HepG2 (cell line): ENCODE data around the gene HAO2. TPM values are rescaled to one million over a fixed set of nuclear protein-coding genes. Genes with fewer than 3 reads are reported as not detected.

Source experiments
- ATAC-seq: fragments of 200-7000 bp; cut with Tn5 transposase; 3 replicates; pipeline ENCODE4 v1.9.1; 2020; ENCODE audit warnings: mild to moderate bottlenecking, moderate library complexity
- BruUV-seq: library from RNA; stranded (reverse); fragments of 400-500 nt; replicated peaks from 2 replicates; lab custom pipeline; 2021; lab: Mats Ljungman, UMichigan
- CTCF ChIA-PET: fragments of 300-600 bp; formaldehyde crosslinking; extraction: SDS; loops from one replicate; lab custom pipeline; 2021; ENCODE audit warnings: low total read pairs, inconsistent platforms, low intra/inter-chr PET ratio; lab: Yijun Ruan, JAX
- POLR2A ChIA-PET: fragments of 350-600 bp; sonication (Branson Sonifier 250); formaldehyde crosslinking; loops from one replicate; lab custom pipeline; 2020; ENCODE audit warnings: antibody characterized with exemption, inconsistent platforms; lab: Yijun Ruan, JAX
- DNase-seq: peaks from one replicate; pipeline ENCODE4 v3.0.0-alpha.2; 2015; ENCODE audit warnings: low spot score
- FAIRE-seq: peaks from 3 replicates; lab custom pipeline; 2011; peaks lifted over from hg19 to GRCh38; lab: Jason Lieb, UNC
- H2AFZ ChIP-seq: one replicate; pipeline ENCODE4 v1.6.1; 2011; ENCODE audit warnings: low read length, inconsistent platforms
- H3K27ac ChIP-seq: fragments of 300-600 bp; 3 replicates; pipeline ENCODE4 v1.8.0; 2011; ENCODE audit warnings: mixed run types, mild to moderate bottlenecking, mixed read lengths, low read length, inconsistent platforms; ENCODE audit not compliant: insufficient read depth; ENCODE audit errors: extremely low read length
- H3K27me3 ChIP-seq, 2 experiments: fragments of 200-600 bp in 1 of 2; 2 replicates in 1 of 2; 3 replicates in 1 of 2; pipeline versions ENCODE4 v1.6.0 to v1.8.0; 2011; ENCODE audit warnings: low read length in 2 of 2, mild to moderate bottlenecking in 2 of 2, moderate library complexity in 2 of 2, inconsistent platforms in 1 of 2; ENCODE audit not compliant: insufficient read depth in 2 of 2, control insufficient read depth in 1 of 2
- H3K36me3 ChIP-seq, 2 experiments: fragments of 200-600 bp in 1 of 2; replicated peaks in 1 of 2; 2 replicates in 1 of 2; 3 replicates in 1 of 2; pipeline versions ENCODE4 v1.5.1 to v1.8.0; 2011; ENCODE audit warnings: low read length in 2 of 2, inconsistent platforms in 1 of 2; ENCODE audit not compliant: insufficient read depth in 2 of 2, control insufficient read depth in 1 of 2
- H3K4me1 ChIP-seq: 2 replicates; pipeline ENCODE4 v1.5.1; 2012; ENCODE audit warnings: low read length, inconsistent platforms; ENCODE audit not compliant: insufficient read depth
- H3K4me2 ChIP-seq: 2 replicates; pipeline ENCODE4 v1.6.0; 2011; ENCODE audit warnings: low read depth, low read length, inconsistent platforms
- H3K4me3 ChIP-seq, 3 experiments: fragments of 200-600 bp in 1 of 3; sonication (generic), shearing (Covaris generic) in 1 of 3; replicated peaks in 1 of 3; 2 replicates each; pipeline ENCODE4 v1.5.1; 2011 to 2016; ENCODE audit warnings: low read length in 3 of 3, inconsistent platforms in 2 of 3, low read depth in 2 of 3, mild to moderate bottlenecking in 2 of 3, control low read depth in 1 of 3, mixed read lengths in 1 of 3; ENCODE audit not compliant: insufficient read depth in 1 of 3
- H3K79me2 ChIP-seq: one replicate; pipeline ENCODE4 v1.6.1; 2011; ENCODE audit warnings: low read length, inconsistent platforms; ENCODE audit not compliant: insufficient read depth
- H3K9ac ChIP-seq: 2 replicates; pipeline ENCODE4 v1.6.0; 2011; ENCODE audit warnings: mild to moderate bottlenecking, low read depth, low read length, inconsistent platforms; ENCODE audit not compliant: insufficient read depth
- H3K9me3 ChIP-seq: 2 replicates; pipeline ENCODE4 v1.5.1; 2012; ENCODE audit warnings: mild to moderate bottlenecking, low read length
- H4K20me1 ChIP-seq: 2 replicates; pipeline ENCODE4 v1.6.0; 2011; ENCODE audit warnings: inconsistent platforms, mild to moderate bottlenecking, low read length, moderate library complexity; ENCODE audit not compliant: insufficient read depth
- DNMT1 ChIP-seq: sonication (generic); formaldehyde crosslinking; IDR thresholded peaks from 2 replicates; pipeline ENCODE4 v1.5.1; 2020; ENCODE audit warnings: mild to moderate bottlenecking, missing genetic modification reagents
- ELF1 ChIP-seq: sonication (generic); formaldehyde crosslinking; IDR thresholded peaks from 2 replicates; pipeline ENCODE4 v1.4.0; 2020; ENCODE audit warnings: missing genetic modification reagents
- FOXP4 ChIP-seq: sonication (generic); formaldehyde crosslinking; IDR thresholded peaks from 2 replicates; pipeline ENCODE4 v1.4.0; 2020; ENCODE audit warnings: missing genetic modification reagents
- GLMP ChIP-seq: sonication (generic); formaldehyde crosslinking; IDR thresholded peaks from 2 replicates; pipeline ENCODE4 v1.9.0; 2021; ENCODE audit warnings: missing genetic modification reagents, mild to moderate bottlenecking, borderline replicate concordance
- IRF2 ChIP-seq: IDR thresholded peaks from 2 replicates; pipeline ENCODE4 v1.6.1; 2018; ENCODE audit warnings: missing genetic modification reagents, missing compliant biosample characterization
- MBD4 ChIP-seq: IDR thresholded peaks from 2 replicates; pipeline ENCODE4 v1.6.1; 2012; ENCODE audit warnings: low read length, inconsistent platforms, borderline replicate concordance
- MXD4 ChIP-seq: IDR thresholded peaks from 2 replicates; pipeline ENCODE4 v1.6.1; 2016; ENCODE audit warnings: mild to moderate bottlenecking, missing biosample characterization, missing genetic modification reagents
- SIN3A ChIP-seq: IDR thresholded peaks from 2 replicates; pipeline ENCODE4 v1.6.1; 2011; ENCODE audit warnings: low read depth, mild to moderate bottlenecking, control low read depth, low read length, borderline replicate concordance
- U2AF1 ChIP-seq: fragments of 200-400 bp; formaldehyde crosslinking; optimal IDR thresholded peaks from 2 replicates; pipeline ENCODE3; 2017; ENCODE audit warnings: mild to moderate bottlenecking, low read depth, low read length
- ZNF260 ChIP-seq: sonication (generic); formaldehyde crosslinking; IDR thresholded peaks from 2 replicates; pipeline ENCODE4 v1.4.0; 2020; ENCODE audit warnings: missing genetic modification reagents, low read depth, mild to moderate bottlenecking, borderline replicate concordance
- ZNF33B ChIP-seq: sonication (generic); formaldehyde crosslinking; IDR thresholded peaks from 2 replicates; pipeline ENCODE4 v1.5.1; 2020; ENCODE audit warnings: mild to moderate bottlenecking, missing genetic modification reagents
- ZNF556 ChIP-seq: sonication (generic); formaldehyde crosslinking; IDR thresholded peaks from 2 replicates; pipeline ENCODE4 v1.4.0; 2020; ENCODE audit warnings: mild to moderate bottlenecking, missing genetic modification reagents, borderline replicate concordance
- ZNF563 ChIP-seq: sonication (generic); formaldehyde crosslinking; IDR thresholded peaks from 2 replicates; pipeline ENCODE4 v1.8.0; 2022; ENCODE audit warnings: mild to moderate bottlenecking, moderate library complexity, missing genetic modification reagents
- ZSCAN21 ChIP-seq: sonication (generic); formaldehyde crosslinking; IDR thresholded peaks from 2 replicates; pipeline ENCODE4 v1.8.0; 2022; ENCODE audit warnings: mild to moderate bottlenecking, missing genetic modification reagents, moderate library complexity, borderline replicate concordance
- WGBS: methylation state at CpG from one replicate; pipeline ENCODE4 v1.1.6; 2017; ENCODE audit warnings: low lambda C conversion rate; 5-methylcytosine and 5-hydroxymethylcytosine counted together
- in situ Hi-C: cut with HindIII; loops from 2 replicates; pipeline ENCODE4 v1.10.0; 2017; ENCODE audit warnings: low pct_unique_long_range_greater_than_20kb; ENCODE audit not compliant: extremely low pct_ligation_motif_present
- intact Hi-C: fragments of 100-400 bp; cut with micrococcal nuclease; formaldehyde crosslinking; loops from one replicate; pipeline ENCODE4 v1.10.0; 2022; ENCODE audit not compliant: unreplicated experiment
- polyA plus RNA-seq, 8 experiments: library from polyadenylated mRNA; depleted of rRNA in 3 of 8; stranded (reverse) in 7 of 8; unstranded in 1 of 8; fragments of >200 nt; fragmentation: Illumina TruSeq in 4 of 8; extraction: Trizol in 4 of 8; gene quantifications; 2 replicates each; pipeline versions ENCODE4 v1.2.1 to v1.2.3, GENCODE V29; 2011 to 2016; ENCODE audit warnings: low read depth in 4 of 8, missing spikeins in 1 of 8, mixed read lengths in 1 of 8; ENCODE audit not compliant: insufficient read depth in 1 of 8
- total RNA-seq, 5 experiments: library from RNA; depleted of rRNA; stranded (reverse); fragments of >200 nt; fragmentation: Illumina TruSeq; extraction: Trizol; gene quantifications; 2 replicates each; pipeline ENCODE4 v1.2.3, GENCODE V29; 2016; ENCODE audit warnings: low read depth in 1 of 5

The HAO2 gene
- total and polyA plus RNA-seq, 2 of the 13 experiments (the other 11 are each of a cell fraction or from before 2014, with no cell fraction given) = 0.05 to 0.09 TPM

- FAIRE-seq = no peak
- Histone ChIP-seq H2AFZ (no peak overlapping the region), H4K20me1 (no peaks in the 10 kb centered on the region), H3K4me3 (no peak overlapping the region), H3K9ac (no peak overlapping the region), H3K27ac (no peak overlapping the region), H3K79me2 (no peaks in the 10 kb centered on the region), H3K9me3 (no peaks in the 10 kb centered on the region), H3K4me2 (no peak overlapping the region), H3K27me3 (no peaks in the 10 kb centered on the region), H3K4me1 (peaks cover 1% of the 10 kb centered on the region; the same call in 1 of the 2 replicates), H3K36me3 (no peaks in the 10 kb centered on the region)
- intact Hi-C loops = no loop called here
- in situ Hi-C loops = no loop called here
- ATAC-seq = no peak
- DNase-seq = no peak
- CTCF ChIA-PET = no interaction called here
- POLR2A ChIA-PET = no interaction called here
- TF ChIP-seq MBD4 = no peak
- BruUV-seq = no TSS peak
Measured at GRCh38 chr1:119320100-119320499, 48.5 kb upstream of the HAO2 start.

GRCh38 chr1:119321666-119322419 lies 46.7 kb upstream of the HAO2 start:
- no peak for FAIRE-seq

More at GRCh38 chr1:119321666-119322419, 46.7 kb upstream of the HAO2 start:
- Histone ChIP-seq H3K4me3 (no peak overlapping the region), H3K9me3 (no peaks in the 10 kb centered on the region), H3K9ac (no peak overlapping the region), H3K79me2 (no peaks in the 10 kb centered on the region), H3K4me1 (peaks cover 19% of the 10 kb centered on the region), H3K36me3 (no peaks in the 10 kb centered on the region), H3K27me3 (no peaks in the 10 kb centered on the region), H3K4me2 (no peak overlapping the region), H3K27ac (no peak overlapping the region), H4K20me1 (no peaks in the 10 kb centered on the region), H2AFZ (no peak overlapping the region)
- no peak for ATAC-seq
- CTCF ChIA-PET = no interaction called here
- DNase-seq = no peak
- 93% methylated on average over 5 of the region's 5 CpGs for WGBS
- TF ChIP-seq GLMP (CRISPR knock-in tag) (no peak), ZNF33B (CRISPR knock-in tag) (no peak), ZNF556 (CRISPR knock-in tag) (no peak), U2AF1 (no peak), IRF2 (CRISPR knock-in tag) (no peak), MXD4 (no peak), ZNF260 (CRISPR knock-in tag) (no peak), DNMT1 (CRISPR knock-in tag) (no peak), ZNF563 (CRISPR knock-in tag) (no peak), FOXP4 (no peak), ELF1 (CRISPR knock-in tag) (no peak), ZSCAN21 (CRISPR knock-in tag) (no peak), SIN3A (no peak), MBD4 (no peak)
- BruUV-seq = no TSS peak
- in situ Hi-C loops = no loop called here
- POLR2A ChIA-PET = no interaction called here
- intact Hi-C loops = no loop called here
